ENCODE results near the gene DHX36. TPM values are rescaled to one million over a fixed set of nuclear protein-coding genes. Genes with fewer than 3 reads are reported as not detected.

The DHX36 gene
- total RNA-seq, 6 experiments from 2014 or later, result 17.6 to 39.1 (median 22.7) TPM

- DNase-seq, result no peak
- H3K27ac ChIP-seq, result no peak overlapping the region
- TF ChIP-seq CTCF (IDR thresholded peaks at IDR 0.05) (no peak), POLR2A (IDR thresholded peaks at IDR 0.05) (no peak)
- H3K4me1 ChIP-seq, result peaks cover 0 to 12% (median 0%) of the 10 kb centered on the region in 4 donors
- 43% methylated on average over 6 of the region's 6 CpGs for WGBS (ENCODE audit: insufficient coverage, low coverage, low lambda C conversion rate, missing lambda C conversion rate)
- no peaks in the 10 kb centered on the region for H3K36me3 ChIP-seq
- H3K4me3 ChIP-seq, result no peak overlapping the region
- no peaks in the 10 kb centered on the region for H3K9me3 ChIP-seq
- no peaks in the 10 kb centered on the region for H3K27me3 ChIP-seq
- intact Hi-C loops (cut with DNase I), result no loop called here
- ATAC-seq, result peak in 3 of 4 donors; percentile 35 to 72 (median 62)
Observed at GRCh38 chr3:154338008-154338407, 13.7 kb upstream of the DHX36 start.

- H3K9me3 ChIP-seq, result no peaks in the 10 kb centered on the region
Observed at GRCh38 chr3:154334973-154335420, 10.7 kb upstream of the DHX36 start.

GRCh38 chr3:154327871-154328270 is 3.6 kb upstream of the DHX36 start:
- ATAC-seq (no peak), DNase-seq (no peak)
- Histone ChIP-seq H3K4me3 (no peak overlapping the region), H3K4me1 (peaks cover 0 to 4% (median 2%) of the 10 kb centered on the region in 4 donors), H3K27ac (no peak overlapping the region), H3K9me3 (no peaks in the 10 kb centered on the region), H3K27me3 (no peaks in the 10 kb centered on the region), H3K36me3 (no peaks in the 10 kb centered on the region)
- intact Hi-C loops (cut with DNase I), result no loop called here
- TF ChIP-seq CTCF (IDR thresholded peaks at IDR 0.05) (no peak), POLR2A (IDR thresholded peaks at IDR 0.05) (no peak)

More at GRCh38 chr3:154334973-154335420, 10.7 kb upstream of the DHX36 start:
- ATAC-seq, result peak; percentile 72 to 75 (median 74)
- TF ChIP-seq POLR2A (IDR thresholded peaks at IDR 0.05) (no peak), CTCF (IDR thresholded peaks at IDR 0.05) (peak; percentile 46 to 74 (median 70))
- DNase-seq, result no peak
- H3K4me1 ChIP-seq, result peaks cover 0 to 12% (median 0%) of the 10 kb centered on the region in 4 donors
- H3K4me3 ChIP-seq, result no peak overlapping the region
- intact Hi-C loops (cut with DNase I), result no loop called here
- H3K27me3 ChIP-seq, result no peaks in the 10 kb centered on the region
- H3K36me3 ChIP-seq, result no peaks in the 10 kb centered on the region
- WGBS (ENCODE audit: insufficient coverage, low coverage, low lambda C conversion rate, missing lambda C conversion rate), result 10% methylated on average over 3 of the region's 3 CpGs
- no peak overlapping the region for H3K27ac ChIP-seq

- H3K36me3 ChIP-seq, result no peaks in the 10 kb centered on the region
- H3K4me3 ChIP-seq, result peak overlapping the region; percentile 76 to 87 (median 86)
- intact Hi-C loops (cut with DNase I), result no loop called here
- H3K27ac ChIP-seq, result peak overlapping the region; percentile 86 to 91 (median 89)
- DNase-seq, result no peak
- TF ChIP-seq CTCF (IDR thresholded peaks at IDR 0.05) (no peak), POLR2A (IDR thresholded peaks at IDR 0.05) (no peak)
- WGBS (ENCODE audit: insufficient coverage, low coverage, low lambda C conversion rate, missing lambda C conversion rate), result 43% methylated on average over 3 of the region's 3 CpGs
- H3K4me1 ChIP-seq, result peaks cover 0 to 30% (median 9%) of the 10 kb centered on the region in 4 donors
- no peaks in the 10 kb centered on the region for H3K27me3 ChIP-seq
- ATAC-seq, result peak; percentile 18 to 68 (median 28)
- H3K9me3 ChIP-seq, result no peaks in the 10 kb centered on the region
Observed at GRCh38 chr3:154324919-154325318, 632 bp upstream of the DHX36 start.
